Esophagus squamous epithelium (tissue), 5 donors: ENCODE results near the gene EPC2. TPM values are rescaled to one million over a fixed set of nuclear protein-coding genes. Genes with fewer than 3 reads are reported as not detected.

Source experiments
- DNase-seq: peaks from one replicate; lab custom pipeline; 2025; lab: John Stamatoyannopoulos, UW
- H3K27ac ChIP-seq, 4 donors: fragments of 200-600 bp; sonication (generic); one replicate each; pipeline ENCODE4 v1.5.1; 2016 to 2019; ENCODE audit warnings: mild to moderate bottlenecking in 1 of 4
- H3K27me3 ChIP-seq, 4 donors: fragments of 200-600 bp; sonication (generic); 1 replicate in 3 of 4; 2 replicates in 1 of 4; pipeline versions ENCODE4 v1.5.1 to v1.6.0; 2017 to 2021; ENCODE audit warnings: antibody characterized with exemption in 1 of 4
- H3K36me3 ChIP-seq, 3 donors: fragments of 200-600 bp; sonication (generic); one replicate each; pipeline ENCODE4 v1.5.1; 2016 to 2019
- H3K4me1 ChIP-seq, 3 donors: fragments of 200-600 bp; sonication (generic); one replicate each; pipeline ENCODE4 v1.5.1; 2017 to 2019
- H3K4me3 ChIP-seq, 4 donors: fragments of 200-600 bp; sonication (generic); 1 replicate in 3 of 4; 2 replicates in 1 of 4; pipeline ENCODE4 v1.5.1; 2016 to 2019; ENCODE audit warnings: mild to moderate bottlenecking in 2 of 4, moderate library complexity in 1 of 4
- H3K9me3 ChIP-seq, 3 donors: fragments of 200-600 bp; sonication (generic); one replicate each; pipeline ENCODE4 v1.5.1; 2016 to 2019
- CTCF ChIP-seq, 6 experiments: fragments of 450-650 bp in 4 of 6; fragments of 200-600 bp in 2 of 6; sonication (generic) in 2 of 6; IDR thresholded peaks; one replicate each; pipeline ENCODE4 v1.5.1; 2016 to 2019; ENCODE audit warnings: antibody characterized with exemption in 6 of 6, mild to moderate bottlenecking in 4 of 6, moderate library complexity in 4 of 6
- POLR2A ChIP-seq, 4 donors: fragments of 450-650 bp; IDR thresholded peaks; one replicate each; pipeline ENCODE4 v1.6.1; 2017; ENCODE audit warnings: antibody characterized with exemption in 4 of 4, mild to moderate bottlenecking in 4 of 4, moderate library complexity in 3 of 4
- WGBS, 2 donors: methylation state at CpG; one replicate each; pipeline ENCODE4 v1.1.5; 2018; 5-methylcytosine and 5-hydroxymethylcytosine counted together
- intact Hi-C: fragments of 100-400 bp; cut with DNase I; formaldehyde crosslinking; loops from one replicate; pipeline ENCODE4 v1.15.0; 2022
- total RNA-seq, 4 donors: library from RNA; depleted of rRNA; stranded (reverse); fragments of >200 nt; gene quantifications; one replicate each; pipeline ENCODE4 v1.1.0, GENCODE V29; 2016
- donor health status: DM: yes; HTN: yes; CAD: no.

EPC2 gene
- total RNA-seq, 4 donors from 2014 or later = 10.6 to 29.2 (median 15.4) TPM

GRCh38 chr2:148817210-148817708 is 172.7 kb downstream of the EPC2 start:
- TF ChIP-seq CTCF (IDR thresholded peaks at IDR 0.05) = no peak
- TF ChIP-seq POLR2A (IDR thresholded peaks at IDR 0.05) = no peak
- H3K4me3 ChIP-seq = peak overlapping the region in 2 of 4 donors; percentile 6 to 29
- intact Hi-C loops = no loop called here

GRCh38 chr2:148819019-148819585 is 174.6 kb downstream of the EPC2 start:
- Histone ChIP-seq H3K27ac (no peak overlapping the region), H3K4me1 (peaks cover 0 to 17% (median 7%) of the 10 kb centered on the region in 3 donors), H3K9me3 (no peaks in the 10 kb centered on the region), H3K4me3 (no peak overlapping the region), H3K36me3 (no peaks in the 10 kb centered on the region), H3K27me3 (no peaks in the 10 kb centered on the region)
- intact Hi-C loops = no loop called here
- WGBS, 2 donors = 53 to 66% methylated on average over 4 of the region's 4 CpGs
- DNase-seq = no peak
- TF ChIP-seq CTCF (IDR thresholded peaks at IDR 0.05) (no peak), POLR2A (IDR thresholded peaks at IDR 0.05) (no peak)

More at GRCh38 chr2:148817210-148817708, 172.7 kb downstream of the EPC2 start:
- 7 to 23% methylated on average over 8 of the region's 8 CpGs for WGBS, 2 donors
- H3K9me3 ChIP-seq = no peaks in the 10 kb centered on the region
- H3K4me1 ChIP-seq = peaks cover 0 to 23% (median 7%) of the 10 kb centered on the region in 3 donors
- no peak for DNase-seq
- no peaks in the 10 kb centered on the region for H3K36me3 ChIP-seq
- H3K27me3 ChIP-seq = no peaks in the 10 kb centered on the region
- H3K27ac ChIP-seq = no peak overlapping the region

- intact Hi-C loops = no loop called here
- Histone ChIP-seq H3K4me3 (no peak overlapping the region), H3K27me3 (no peaks in the 10 kb centered on the region), H3K4me1 (no peaks in the 10 kb centered on the region), H3K36me3 (no peaks in the 10 kb centered on the region), H3K9me3 (no peaks in the 10 kb centered on the region), H3K27ac (no peak overlapping the region)
- TF ChIP-seq POLR2A (IDR thresholded peaks at IDR 0.05) (no peak), CTCF (IDR thresholded peaks at IDR 0.05) (no peak)
- 75 to 83% methylated on average over 1 of the region's 1 CpG for WGBS, 2 donors
- DNase-seq = no peak
Measured at GRCh38 chr2:148824190-148824589, 179.6 kb downstream of the EPC2 start.

- Histone ChIP-seq H3K9me3 (no peaks in the 10 kb centered on the region), H3K27me3 (no peaks in the 10 kb centered on the region), H3K36me3 (no peaks in the 10 kb centered on the region), H3K27ac (no peak overlapping the region), H3K4me3 (no peak overlapping the region), H3K4me1 (no peaks in the 10 kb centered on the region)
- DNase-seq = no peak
- intact Hi-C loops = no loop called here
- no peak for TF ChIP-seq POLR2A (IDR thresholded peaks at IDR 0.05)
- no peak for TF ChIP-seq CTCF (IDR thresholded peaks at IDR 0.05)
Measured at GRCh38 chr2:148826791-148827190, 182.2 kb downstream of the EPC2 start.

DNA sequence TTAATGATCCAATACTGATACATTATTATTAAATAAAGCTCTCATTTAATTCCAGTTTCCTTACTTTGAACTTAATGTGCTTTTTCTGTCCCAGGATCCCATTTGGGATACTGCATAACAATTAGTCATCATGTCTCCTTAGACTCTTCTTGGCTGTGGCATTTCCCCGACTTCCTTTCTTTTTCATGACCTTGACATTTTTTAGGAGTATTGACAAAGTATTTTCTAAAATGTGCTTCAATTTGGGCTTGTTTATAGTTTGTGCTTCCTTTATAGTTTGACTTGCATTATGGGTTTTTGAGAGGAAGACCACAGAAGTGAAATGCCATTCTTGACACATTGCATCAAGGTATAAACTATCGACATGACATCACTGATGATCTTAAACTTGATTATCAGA is 184.4 kb downstream of the EPC2 start:
- H3K36me3 ChIP-seq = no peaks in the 10 kb centered on the region
- TF ChIP-seq POLR2A (IDR thresholded peaks at IDR 0.05) = no peak
- TF ChIP-seq CTCF (IDR thresholded peaks at IDR 0.05) = no peak
- H3K27me3 ChIP-seq = no peaks in the 10 kb centered on the region
- 59 to 84% methylated on average over 2 of the region's 2 CpGs for WGBS, 2 donors
- no peak overlapping the region for H3K4me3 ChIP-seq
- H3K9me3 ChIP-seq = no peaks in the 10 kb centered on the region
- no peak for DNase-seq
- H3K27ac ChIP-seq = no peak overlapping the region
- H3K4me1 ChIP-seq = no peaks in the 10 kb centered on the region
- intact Hi-C loops = no loop called here
